ENCODE data around the gene ANKAR. TPM values are rescaled to one million over a fixed set of nuclear protein-coding genes. Genes with fewer than 3 reads are reported as not detected.

The ANKAR gene
- total RNA-seq, 4 donors from 2014 or later = 2.6 to 47.0 (median 18.5) TPM

DNA sequence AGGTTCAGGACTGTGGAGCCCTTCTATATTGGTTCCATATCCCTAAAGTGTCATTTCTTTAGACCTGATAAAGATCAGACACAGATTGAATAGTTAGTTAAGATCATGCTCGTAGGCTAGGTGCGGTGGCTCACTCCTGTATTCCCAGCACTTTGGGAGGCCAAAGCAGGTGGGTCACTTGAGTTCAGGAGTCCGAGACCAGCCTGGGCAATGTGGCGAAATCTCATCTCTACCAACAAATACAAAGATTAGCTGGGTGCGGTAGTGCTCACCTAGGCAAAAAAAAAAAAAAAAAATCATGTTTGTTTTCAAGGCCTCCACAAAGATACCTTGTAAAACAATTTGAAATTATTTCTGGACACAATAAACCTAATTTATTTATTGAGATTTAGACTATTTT is 4.6 kb upstream of the ANKAR start:
- intact Hi-C loops (cut with DNase I; ENCODE audit: low total_unique reads) = no loop called here
- H3K36me3 ChIP-seq = no peaks in the 10 kb centered on the region

DNA sequence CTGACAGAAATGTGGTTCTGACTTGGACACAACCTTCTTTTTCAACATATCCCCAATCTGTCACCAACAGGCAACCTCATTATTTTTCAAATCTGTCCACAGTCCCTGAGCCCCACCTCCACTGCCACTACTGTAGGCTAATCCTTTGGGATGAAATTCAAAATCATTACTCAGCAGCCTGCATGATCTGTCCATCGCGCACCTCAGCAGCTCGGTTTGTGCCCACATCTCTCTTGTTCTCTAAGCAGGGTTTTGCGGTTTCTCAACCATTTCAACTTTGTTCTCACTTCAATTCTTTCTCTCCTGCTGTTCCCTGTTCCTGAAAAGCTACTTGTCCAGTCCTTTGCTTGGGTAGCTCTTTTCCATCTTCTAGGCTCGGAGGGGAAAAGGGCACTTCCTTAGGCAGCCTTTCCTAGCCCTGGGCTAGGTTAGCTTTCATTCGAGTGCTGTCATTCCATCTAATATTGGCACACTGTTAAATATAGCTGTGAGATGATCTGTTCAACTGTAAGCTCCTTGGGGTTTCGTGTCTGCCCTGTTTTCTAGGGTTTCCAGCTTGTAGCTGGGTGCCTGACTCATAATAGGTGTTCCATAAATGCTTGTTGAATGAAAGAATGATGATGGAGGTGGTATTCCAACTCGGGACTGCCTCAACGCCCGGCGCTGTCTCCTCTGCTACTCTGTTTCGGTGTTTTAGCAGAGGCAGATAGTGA is 653 bp upstream of the ANKAR start:
- Histone ChIP-seq H3K27me3 (no peaks in the 10 kb centered on the region), H3K4me3 (peak overlapping the region; percentile 47 to 54), H3K27ac (peak overlapping the region; percentile 95 to 96), H3K4me1 (no peaks in the 10 kb centered on the region), H3K36me3 (no peaks in the 10 kb centered on the region), H3K9me3 (no peaks in the 10 kb centered on the region)
- no peak for DNase-seq
- no peak for TF ChIP-seq POLR2A (IDR thresholded peaks at IDR 0.05)
- TF ChIP-seq, protein P1, sequence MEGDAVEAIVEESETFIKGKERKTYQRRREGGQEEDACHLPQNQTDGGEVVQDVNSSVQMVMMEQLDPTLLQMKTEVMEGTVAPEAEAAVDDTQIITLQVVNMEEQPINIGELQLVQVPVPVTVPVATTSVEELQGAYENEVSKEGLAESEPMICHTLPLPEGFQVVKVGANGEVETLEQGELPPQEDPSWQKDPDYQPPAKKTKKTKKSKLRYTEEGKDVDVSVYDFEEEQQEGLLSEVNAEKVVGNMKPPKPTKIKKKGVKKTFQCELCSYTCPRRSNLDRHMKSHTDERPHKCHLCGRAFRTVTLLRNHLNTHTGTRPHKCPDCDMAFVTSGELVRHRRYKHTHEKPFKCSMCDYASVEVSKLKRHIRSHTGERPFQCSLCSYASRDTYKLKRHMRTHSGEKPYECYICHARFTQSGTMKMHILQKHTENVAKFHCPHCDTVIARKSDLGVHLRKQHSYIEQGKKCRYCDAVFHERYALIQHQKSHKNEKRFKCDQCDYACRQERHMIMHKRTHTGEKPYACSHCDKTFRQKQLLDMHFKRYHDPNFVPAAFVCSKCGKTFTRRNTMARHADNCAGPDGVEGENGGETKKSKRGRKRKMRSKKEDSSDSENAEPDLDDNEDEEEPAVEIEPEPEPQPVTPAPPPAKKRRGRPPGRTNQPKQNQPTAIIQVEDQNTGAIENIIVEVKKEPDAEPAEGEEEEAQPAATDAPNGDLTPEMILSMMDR (IDR thresholded peaks at IDR 0.05) = no peak
- intact Hi-C loops (cut with DNase I; ENCODE audit: low total_unique reads) = no loop called here

More for the DNA sequence above, 4.6 kb upstream of the ANKAR start:
- no peaks in the 10 kb centered on the region for H3K4me1 ChIP-seq
- H3K9me3 ChIP-seq = no peaks in the 10 kb centered on the region
- H3K4me3 ChIP-seq = no peak overlapping the region
- DNase-seq = no peak
- no peak overlapping the region for H3K27ac ChIP-seq
- no peak for TF ChIP-seq POLR2A (IDR thresholded peaks at IDR 0.05)
- TF ChIP-seq, protein P1 (IDR thresholded peaks at IDR 0.05) = no peak
- H3K27me3 ChIP-seq = no peaks in the 10 kb centered on the region

DNA sequence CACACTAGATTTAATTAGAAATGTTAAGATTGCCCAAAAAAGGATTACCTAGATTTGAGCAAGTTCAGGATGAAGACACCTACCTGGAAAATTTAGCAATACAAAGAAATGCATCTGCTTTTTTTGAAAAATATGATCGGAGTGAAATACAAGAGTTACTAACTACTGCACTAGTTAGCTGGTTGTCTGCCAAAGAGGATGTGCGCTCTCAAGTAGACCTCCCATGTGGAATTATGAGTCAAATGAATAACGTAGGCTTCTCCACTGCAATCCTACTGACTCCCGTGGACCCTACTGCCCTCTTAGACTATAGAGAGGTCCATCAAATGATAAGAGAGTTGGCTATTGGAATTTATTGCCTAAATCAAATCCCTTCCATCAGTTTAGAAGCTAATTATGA is 2.0 kb downstream of the ANKAR start:
- Histone ChIP-seq H3K36me3 (no peaks in the 10 kb centered on the region), H3K9me3 (no peaks in the 10 kb centered on the region), H3K4me3 (no peak overlapping the region), H3K27me3 (no peaks in the 10 kb centered on the region), H3K27ac (no peak overlapping the region), H3K4me1 (no peaks in the 10 kb centered on the region)
- intact Hi-C loops (cut with DNase I; ENCODE audit: low total_unique reads) = no loop called here
- TF ChIP-seq, protein P1 (IDR thresholded peaks at IDR 0.05) = no peak
- no peak for TF ChIP-seq POLR2A (IDR thresholded peaks at IDR 0.05)
- no peak for DNase-seq

GRCh38 chr2:189679226-189679625 is 4.8 kb downstream of the ANKAR start:
- H3K9me3 ChIP-seq = no peaks in the 10 kb centered on the region
- no peak for DNase-seq
- no peaks in the 10 kb centered on the region for H3K27me3 ChIP-seq
- H3K36me3 ChIP-seq = no peaks in the 10 kb centered on the region
- no peaks in the 10 kb centered on the region for H3K4me1 ChIP-seq
- H3K4me3 ChIP-seq = no peak overlapping the region
- intact Hi-C loops (cut with DNase I; ENCODE audit: low total_unique reads) = no loop called here
- H3K27ac ChIP-seq = no peak overlapping the region
- no peak for TF ChIP-seq POLR2A (IDR thresholded peaks at IDR 0.05)
- TF ChIP-seq, protein P1 (IDR thresholded peaks at IDR 0.05) = no peak

- no peak for TF ChIP-seq POLR2A (IDR thresholded peaks at IDR 0.05)
- TF ChIP-seq, protein P1 (IDR thresholded peaks at IDR 0.05) = no peak
Observed at GRCh38 chr2:189681203-189681602, 6.7 kb downstream of the ANKAR start.

More at GRCh38 chr2:189681203-189681602, 6.7 kb downstream of the ANKAR start:
- no peaks in the 10 kb centered on the region for H3K9me3 ChIP-seq
- H3K4me3 ChIP-seq = no peak overlapping the region
- no peak overlapping the region for H3K27ac ChIP-seq
- intact Hi-C loops (cut with DNase I; ENCODE audit: low total_unique reads) = no loop called here
- no peaks in the 10 kb centered on the region for H3K4me1 ChIP-seq
- H3K27me3 ChIP-seq = no peaks in the 10 kb centered on the region
- no peaks in the 10 kb centered on the region for H3K36me3 ChIP-seq
- DNase-seq = no peak
